ENCODE data around the gene LCOR.

LCOR gene

GRCh38 chr10:96912405-96912804 is 80.3 kb downstream of the LCOR start:
- no peak for DNase-seq (ENCODE audit: low spot score)
- no peak for TF ChIP-seq CTCF (IDR thresholded peaks at IDR 0.05; ENCODE audit: borderline replicate concordance, control extremely low read depth, extremely low read depth, insufficient read depth, missing control alignments)
- in situ Hi-C loops (cut with MboI; ENCODE audit: low sequenced_read_pairs, unreplicated experiment), result no loop called here

- in situ Hi-C loops (cut with MboI; ENCODE audit: low sequenced_read_pairs, unreplicated experiment), result no loop called here
- TF ChIP-seq CTCF (IDR thresholded peaks at IDR 0.05; ENCODE audit: borderline replicate concordance, control extremely low read depth, extremely low read depth, insufficient read depth, missing control alignments), result no peak
- no peak for DNase-seq (ENCODE audit: low spot score)
These were observed 81.8 kb downstream of the LCOR start for GRCh38 chr10:96913906-96914305.

GRCh38 chr10:96917628-96918027 is 85.5 kb downstream of the LCOR start:
- TF ChIP-seq CTCF (IDR thresholded peaks at IDR 0.05; ENCODE audit: borderline replicate concordance, control extremely low read depth, extremely low read depth, insufficient read depth, missing control alignments), result no peak
- in situ Hi-C loops (cut with MboI; ENCODE audit: low sequenced_read_pairs, unreplicated experiment), result no loop called here
- no peak for DNase-seq (ENCODE audit: low spot score)

- in situ Hi-C loops (cut with MboI; ENCODE audit: low sequenced_read_pairs, unreplicated experiment), result no loop called here
- TF ChIP-seq CTCF (IDR thresholded peaks at IDR 0.05; ENCODE audit: borderline replicate concordance, control extremely low read depth, extremely low read depth, insufficient read depth, missing control alignments), result no peak
- DNase-seq (ENCODE audit: low spot score), result peak; percentile 24
These were observed 86.3 kb downstream of the LCOR start for GRCh38 chr10:96918214-96919002.

GRCh38 chr10:96919785-96920430 is 87.8 kb downstream of the LCOR start:
- TF ChIP-seq CTCF (IDR thresholded peaks at IDR 0.05; ENCODE audit: borderline replicate concordance, control extremely low read depth, extremely low read depth, insufficient read depth, missing control alignments), result no peak
- no peak for DNase-seq (ENCODE audit: low spot score)
- in situ Hi-C loops (cut with MboI; ENCODE audit: low sequenced_read_pairs, unreplicated experiment), result no loop called here

- DNase-seq (ENCODE audit: low spot score), result no peak
- in situ Hi-C loops (cut with MboI; ENCODE audit: low sequenced_read_pairs, unreplicated experiment), result no loop called here
- TF ChIP-seq CTCF (IDR thresholded peaks at IDR 0.05; ENCODE audit: borderline replicate concordance, control extremely low read depth, extremely low read depth, insufficient read depth, missing control alignments), result no peak
These were observed 89.6 kb downstream of the LCOR start for GRCh38 chr10:96921655-96922054.

All from GM13976 (cell line).